GM19438 (cell line): Measurements from ENCODE around the gene TSC2.
A peak's percentile ranks its signal among the peaks of the same experiment; 100 is the strongest.

Source experiments
- ATAC-seq: cut with Tn5 transposase; IDR thresholded peaks from one replicate; pipeline ENCODE4 v1.9.1; 2021; ENCODE audit warnings: low read depth; ENCODE audit not compliant: unreplicated experiment

TSC2 gene

GRCh38 chr16:2042171-2042985 is 5.4 kb upstream of the TSC2 start:
- no peak for ATAC-seq

GRCh38 chr16:2042986-2043666 is 4.7 kb upstream of the TSC2 start:
- no peak for ATAC-seq

DNA sequence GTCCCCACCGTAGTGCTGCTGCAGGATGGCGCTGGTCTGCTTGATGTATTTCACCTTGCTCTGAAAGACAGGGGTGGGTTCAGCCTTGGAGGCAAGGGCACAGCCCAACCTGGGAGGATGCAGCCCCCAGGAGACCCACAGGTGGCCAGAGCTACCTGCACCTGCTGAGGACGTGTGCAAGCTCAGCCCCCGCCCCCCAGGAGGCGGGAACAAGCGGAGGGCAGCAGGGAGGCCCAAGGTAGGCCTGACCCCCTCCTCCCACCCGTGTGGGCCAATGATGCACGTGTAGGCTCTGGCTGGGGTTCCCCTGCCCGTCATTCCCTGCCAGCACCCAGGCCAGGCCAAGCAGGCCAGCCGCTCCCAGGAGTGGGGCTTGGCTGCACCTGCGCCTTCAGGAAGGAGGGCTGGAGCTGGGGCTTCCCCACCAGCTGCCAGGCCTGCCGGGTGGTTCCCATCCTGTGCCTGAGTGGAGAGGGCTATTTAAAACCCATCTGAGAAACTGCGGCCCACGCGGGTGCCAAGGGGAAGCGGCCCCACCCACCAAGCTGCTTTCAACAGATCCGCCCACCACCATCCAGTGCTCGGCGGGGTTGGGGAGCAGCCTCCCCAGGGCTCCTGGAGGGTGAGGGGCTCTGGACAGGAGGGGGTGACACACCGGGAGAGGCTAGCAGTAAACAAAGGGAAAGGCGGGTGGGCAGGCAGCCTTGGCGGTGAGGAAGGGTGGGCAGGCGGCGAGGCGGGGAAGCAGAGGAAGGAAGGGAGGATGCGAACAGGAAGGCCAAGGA is 3.9 kb upstream of the TSC2 start:
- no peak for ATAC-seq

GRCh38 chr16:2044541-2044940 is 3.2 kb upstream of the TSC2 start:
- no peak for ATAC-seq

GRCh38 chr16:2045965-2046892 is 1.6 kb upstream of the TSC2 start:
- ATAC-seq: no peak

DNA sequence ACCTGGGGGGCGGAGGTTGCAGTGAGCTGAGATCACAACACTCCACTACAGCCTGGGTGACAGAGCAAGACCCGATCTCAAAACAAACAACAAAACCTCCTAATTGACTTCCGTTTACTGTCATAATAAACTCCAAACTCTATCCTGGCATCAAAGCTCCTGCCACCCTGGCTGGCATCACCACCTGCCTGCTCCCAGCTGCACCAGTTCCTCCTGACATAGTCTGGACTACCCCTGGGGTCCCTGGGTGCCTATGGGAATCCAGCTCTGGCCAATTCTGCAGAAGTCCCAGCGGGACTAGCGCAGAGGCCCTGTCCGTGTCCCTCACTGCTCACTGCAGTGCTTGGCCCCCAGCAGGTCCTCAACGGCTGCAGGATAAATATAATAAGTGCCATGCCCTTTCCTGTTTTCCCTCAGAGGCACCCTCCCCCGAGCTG is 874 bp upstream of the TSC2 start:
- no peak for ATAC-seq

- peak; percentile 11 for ATAC-seq
Measured at GRCh38 chr16:2048116-2048543, 345 bp downstream of the TSC2 start.

- no peak for ATAC-seq
Measured at GRCh38 chr16:2053211-2053610, 5.4 kb downstream of the TSC2 start.

DNA sequence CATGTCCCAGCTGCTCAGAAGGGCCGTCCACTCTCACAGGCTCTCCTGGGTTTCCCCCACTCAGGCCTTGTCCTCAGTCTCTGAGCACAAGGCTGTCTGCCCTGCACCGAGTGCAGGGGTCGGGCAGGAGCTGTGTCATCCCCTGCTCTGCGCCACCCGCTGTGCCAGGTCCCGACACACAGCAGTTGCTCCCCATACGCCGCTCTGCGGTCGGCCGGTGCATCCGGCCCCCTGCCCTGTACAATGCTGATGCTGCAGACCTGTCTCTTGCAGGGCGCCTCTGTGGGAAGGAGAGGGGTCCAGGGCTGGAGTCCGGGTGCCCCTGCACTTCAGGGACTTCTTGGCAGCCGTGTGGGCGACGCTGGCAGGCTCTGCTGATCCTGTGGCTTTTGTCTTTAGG is 6.1 kb downstream of the TSC2 start:
- no peak for ATAC-seq

DNA sequence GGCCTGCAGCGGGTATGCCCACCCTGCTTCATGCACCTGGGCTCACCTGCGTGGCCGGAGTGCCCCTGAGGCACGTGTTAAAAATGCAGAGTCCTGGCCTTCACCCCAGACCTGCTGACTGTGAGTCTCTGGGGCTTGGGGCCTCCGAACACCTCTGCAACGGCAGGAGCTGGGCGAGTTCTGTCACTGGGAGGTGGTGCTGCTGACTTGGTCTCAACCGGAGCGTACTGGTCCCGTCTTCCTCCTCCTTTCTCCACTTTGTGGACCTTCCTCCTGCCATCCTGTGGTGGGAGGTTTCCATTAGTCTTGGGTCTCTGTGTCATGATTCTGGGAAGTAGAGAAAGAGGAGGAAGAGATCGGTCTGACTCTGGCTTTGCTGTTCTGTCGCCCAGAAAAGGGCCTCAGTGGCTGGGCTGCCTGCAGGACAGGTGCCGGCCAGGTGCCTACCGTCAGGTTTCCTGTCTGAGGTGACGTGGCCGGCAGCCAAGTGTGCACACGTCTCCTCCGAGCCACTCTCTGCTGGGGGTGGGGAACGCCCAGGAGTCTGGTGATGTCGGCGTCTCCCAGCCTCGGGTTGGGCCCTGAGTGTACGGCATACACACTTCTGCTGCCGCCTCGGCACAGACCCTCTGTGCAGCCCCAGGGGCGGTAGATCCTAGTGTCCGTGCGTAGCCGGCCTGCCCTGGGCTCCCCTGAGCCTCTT is 6.9 kb downstream of the TSC2 start:
- no peak for ATAC-seq

- no peak for ATAC-seq
Measured at GRCh38 chr16:2056077-2056476, 8.3 kb downstream of the TSC2 start.

DNA sequence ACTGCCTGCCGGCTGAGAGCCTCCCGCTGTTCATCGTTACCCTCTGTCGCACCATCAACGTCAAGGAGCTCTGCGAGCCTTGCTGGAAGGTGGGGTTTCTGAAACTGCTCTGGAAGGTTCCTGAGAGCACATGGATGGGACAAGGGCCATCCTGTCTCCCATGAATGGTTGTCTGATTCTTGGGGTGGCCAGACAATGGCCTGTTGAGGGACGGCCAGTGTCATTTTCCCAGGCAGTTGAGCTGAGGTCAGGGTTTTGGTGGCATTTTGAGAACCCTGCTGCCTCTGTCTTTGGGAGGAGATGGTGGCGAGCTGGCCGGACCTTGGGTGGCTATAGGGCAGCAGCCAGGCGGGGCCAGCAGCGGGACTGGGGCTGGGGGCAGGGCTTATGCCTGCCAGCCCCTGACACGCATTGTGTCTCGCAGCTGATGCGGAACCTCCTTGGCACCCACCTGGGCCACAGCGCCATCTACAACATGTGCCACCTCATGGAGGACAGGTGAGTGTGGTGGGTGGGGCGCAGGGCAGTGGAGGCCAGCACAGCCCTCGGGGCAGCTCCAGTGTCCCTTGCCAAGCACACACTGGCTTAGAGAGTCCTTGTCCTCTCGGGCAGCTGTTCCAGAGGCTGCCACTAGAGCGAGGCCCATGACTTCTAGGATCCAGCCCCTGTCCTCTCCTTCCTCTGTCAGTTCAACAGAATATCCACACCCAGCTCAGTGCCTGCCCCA is 9.1 kb downstream of the TSC2 start:
- ATAC-seq: no peak

DNA sequence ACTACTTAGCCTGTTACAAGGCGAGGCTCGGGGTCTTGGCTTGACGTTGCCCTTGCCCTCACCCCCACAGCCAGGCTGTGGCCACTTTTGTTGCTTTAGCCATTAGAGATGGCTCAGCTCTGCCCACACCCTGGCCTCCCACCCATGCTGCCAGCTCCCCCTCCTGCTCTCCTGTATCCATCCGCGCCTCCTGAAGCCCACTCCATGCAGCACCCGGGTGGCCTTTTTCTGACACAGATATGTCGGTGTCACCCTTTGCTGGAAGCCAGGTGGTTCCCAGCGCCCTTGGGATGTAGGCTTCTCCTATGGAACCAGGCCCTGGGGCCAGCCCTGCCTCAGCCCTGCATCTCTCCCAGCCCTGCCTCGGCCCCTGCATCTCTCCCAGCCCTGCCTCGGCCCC is 9.7 kb downstream of the TSC2 start:
- ATAC-seq: no peak

DNA sequence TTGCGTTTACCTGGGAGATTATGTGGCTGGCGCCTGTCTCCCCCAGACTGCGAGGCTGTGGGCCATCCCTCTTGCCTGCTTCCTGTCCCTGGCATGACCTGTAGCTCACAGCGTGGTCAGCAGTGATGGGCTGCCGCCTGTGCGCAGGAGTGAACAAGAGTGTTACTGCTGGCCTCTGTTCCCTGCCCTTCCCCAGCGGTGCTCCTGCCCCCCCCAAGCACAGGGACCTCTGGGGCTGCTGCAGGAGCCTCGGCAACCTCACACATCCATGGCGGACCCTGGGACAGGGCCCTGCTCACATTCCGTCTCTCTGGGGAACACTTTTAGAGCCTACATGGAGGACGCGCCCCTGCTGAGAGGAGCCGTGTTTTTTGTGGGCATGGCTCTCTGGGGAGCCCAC is 10.6 kb downstream of the TSC2 start:
- ATAC-seq: no peak

DNA sequence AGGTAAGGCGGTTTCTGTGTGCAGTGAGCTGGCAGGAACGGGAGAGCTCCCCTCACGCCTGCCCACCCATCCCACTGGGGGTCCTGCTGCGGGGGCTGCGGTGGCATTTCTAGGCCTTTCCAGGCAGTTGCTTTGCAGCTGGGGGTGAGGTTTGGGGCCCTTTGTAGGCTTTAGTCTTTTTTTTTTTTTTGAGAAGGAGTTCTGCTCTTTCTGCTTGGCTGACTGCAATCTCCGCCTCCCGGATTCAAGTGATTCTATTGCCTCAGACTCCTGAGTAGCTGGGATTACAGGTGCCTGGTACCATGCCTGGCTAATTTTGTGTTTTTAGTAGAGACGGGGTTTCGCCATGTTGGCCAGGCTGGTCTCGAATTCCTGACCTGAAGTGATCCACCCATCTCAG is 11.1 kb downstream of the TSC2 start:
- ATAC-seq: no peak

DNA sequence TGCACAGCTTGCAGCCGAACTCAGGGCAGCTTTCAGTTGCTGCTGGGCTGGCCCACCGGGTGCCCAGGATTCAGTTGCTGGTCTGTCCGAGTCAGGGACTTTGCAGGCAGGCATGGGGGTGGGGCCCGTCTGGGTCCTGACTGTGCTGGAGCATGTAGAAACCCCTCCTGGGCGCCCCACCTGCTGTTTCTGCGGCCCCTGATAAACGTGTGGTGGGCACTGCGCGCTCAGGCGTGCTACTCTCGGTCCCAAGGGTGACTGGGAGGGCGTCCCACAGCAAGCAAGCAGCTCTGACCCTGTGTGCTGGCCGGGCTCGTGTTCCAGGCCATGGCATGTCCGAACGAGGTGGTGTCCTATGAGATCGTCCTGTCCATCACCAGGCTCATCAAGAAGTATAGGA is 12.6 kb downstream of the TSC2 start:
- ATAC-seq: no peak

GRCh38 chr16:2061023-2061422 is 13.2 kb downstream of the TSC2 start:
- ATAC-seq: no peak

GRCh38 chr16:2061526-2061925 is 13.7 kb downstream of the TSC2 start:
- ATAC-seq: no peak

DNA sequence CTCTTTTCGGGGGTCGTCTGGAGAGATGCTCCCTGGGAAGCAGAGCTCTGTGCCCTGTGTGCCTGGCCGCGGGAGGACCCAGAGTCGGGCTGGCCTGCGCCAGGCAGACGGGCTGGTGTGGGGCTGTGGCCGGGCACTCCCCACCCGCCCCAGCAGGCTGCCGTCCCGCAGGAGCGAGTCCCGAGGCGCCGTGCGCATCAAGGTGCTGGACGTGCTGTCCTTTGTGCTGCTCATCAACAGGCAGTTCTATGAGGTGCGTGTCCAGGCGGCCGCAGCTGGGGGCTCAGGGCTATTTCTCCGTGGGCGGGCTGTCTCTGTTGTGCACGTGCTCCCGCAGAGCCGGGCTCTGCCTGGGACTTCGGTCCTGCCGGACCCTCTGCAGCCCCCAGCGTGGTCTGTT is 15.0 kb downstream of the TSC2 start:
- no peak for ATAC-seq
